GM12801 (cell line): Measurements from ENCODE around the gene MTNR1A.

ENCODE experiments used
- TF ChIP-seq, protein P1 (sequence below): IDR thresholded peaks from one replicate; pipeline ENCODE4 v1.5.1; 2011; ENCODE audit warnings: control low read depth; ENCODE audit not compliant: insufficient read length; ENCODE audit errors: extremely low read depth

MTNR1A gene

GRCh38 chr4:186561748-186562147 lies 6.4 kb upstream of the MTNR1A start:
- TF ChIP-seq, protein P1, sequence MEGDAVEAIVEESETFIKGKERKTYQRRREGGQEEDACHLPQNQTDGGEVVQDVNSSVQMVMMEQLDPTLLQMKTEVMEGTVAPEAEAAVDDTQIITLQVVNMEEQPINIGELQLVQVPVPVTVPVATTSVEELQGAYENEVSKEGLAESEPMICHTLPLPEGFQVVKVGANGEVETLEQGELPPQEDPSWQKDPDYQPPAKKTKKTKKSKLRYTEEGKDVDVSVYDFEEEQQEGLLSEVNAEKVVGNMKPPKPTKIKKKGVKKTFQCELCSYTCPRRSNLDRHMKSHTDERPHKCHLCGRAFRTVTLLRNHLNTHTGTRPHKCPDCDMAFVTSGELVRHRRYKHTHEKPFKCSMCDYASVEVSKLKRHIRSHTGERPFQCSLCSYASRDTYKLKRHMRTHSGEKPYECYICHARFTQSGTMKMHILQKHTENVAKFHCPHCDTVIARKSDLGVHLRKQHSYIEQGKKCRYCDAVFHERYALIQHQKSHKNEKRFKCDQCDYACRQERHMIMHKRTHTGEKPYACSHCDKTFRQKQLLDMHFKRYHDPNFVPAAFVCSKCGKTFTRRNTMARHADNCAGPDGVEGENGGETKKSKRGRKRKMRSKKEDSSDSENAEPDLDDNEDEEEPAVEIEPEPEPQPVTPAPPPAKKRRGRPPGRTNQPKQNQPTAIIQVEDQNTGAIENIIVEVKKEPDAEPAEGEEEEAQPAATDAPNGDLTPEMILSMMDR: no peak

GRCh38 chr4:186560647-186561046 lies 5.3 kb upstream of the MTNR1A start:
- TF ChIP-seq, protein P1: no peak

GRCh38 chr4:186557486-186557885 lies 2.1 kb upstream of the MTNR1A start:
- TF ChIP-seq, protein P1: no peak

GRCh38 chr4:186557061-186557460 lies 1.7 kb upstream of the MTNR1A start:
- TF ChIP-seq, protein P1: no peak

GRCh38 chr4:186554539-186554913 lies 841 bp downstream of the MTNR1A start:
- TF ChIP-seq, protein P1: no peak

- TF ChIP-seq, protein P1: no peak
These were observed 1.6 kb downstream of the MTNR1A start for GRCh38 chr4:186553717-186554116.

DNA sequence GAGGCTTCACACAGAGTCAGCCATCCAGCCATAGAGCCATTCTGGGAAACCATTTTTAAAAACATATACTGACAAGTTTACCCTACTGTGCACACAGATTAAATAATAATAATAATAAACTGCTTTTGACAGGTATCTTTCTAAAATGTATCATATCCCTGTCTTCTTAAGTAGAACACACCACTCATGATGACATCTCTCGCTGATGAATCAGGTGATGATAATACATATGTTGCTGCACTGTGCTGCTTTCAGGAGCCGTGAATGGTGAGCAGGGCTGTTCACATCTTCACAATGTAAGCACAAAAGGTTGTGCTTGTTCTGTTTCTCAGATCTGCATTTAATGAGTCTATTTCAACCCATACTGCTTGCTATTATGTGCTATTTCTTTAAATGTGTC lies 3.5 kb downstream of the MTNR1A start:
- TF ChIP-seq, protein P1: no peak

GRCh38 chr4:186545436-186545835 lies 9.9 kb downstream of the MTNR1A start:
- TF ChIP-seq, protein P1: no peak
